K562 (cell line): ENCODE measurements around the gene FKBP8. TPM values are rescaled to one million over a fixed set of nuclear protein-coding genes. Genes with fewer than 3 reads are reported as not detected.

Experiments used
- ARID1B ChIP-seq: fragments of 450-650 bp; IDR thresholded peaks from 2 replicates; pipeline ENCODE4 v1.6.1; 2016; ENCODE audit warnings: antibody characterized with exemption, mild to moderate bottlenecking, inconsistent platforms
- ARNT ChIP-seq, 2 experiments: fragments of 450-650 bp; IDR thresholded peaks; 2 replicates each; pipeline ENCODE4 v1.6.1; 2016; ENCODE audit warnings: mild to moderate bottlenecking in 1 of 2
- CEBPG ChIP-seq, 3 experiments: fragments of 200-800 bp in 1 of 3; sonication (Bioruptor generic) in 1 of 3; sonication (generic) in 1 of 3; formaldehyde crosslinking in 1 of 3; IDR thresholded peaks in 2 of 3; conservative IDR thresholded peaks in 1 of 3; 2 replicates each; pipeline versions ENCODE4 v1.6.1 to v1.8.0; 2016 to 2022; ENCODE audit warnings: missing compliant biosample characterization in 2 of 3, missing genetic modification characterization in 2 of 3, mild to moderate bottlenecking in 1 of 3, missing genetic modification reagents in 1 of 3
- CXXC5 ChIP-seq: fragments of 250-450 bp; sonication (Bioruptor Pico); IDR thresholded peaks from 2 replicates; pipeline ENCODE4 v1.8.0; 2022; ENCODE audit warnings: inconsistent platforms, mild to moderate bottlenecking, moderate library complexity
- ELF1 ChIP-seq: fragments of 200-800 bp; sonication (Bioruptor generic); IDR thresholded peaks from 2 replicates; pipeline ENCODE4 v1.6.1; 2016; ENCODE audit warnings: missing genetic modification characterization, missing compliant biosample characterization
- HDAC6 ChIP-seq: IDR thresholded peaks from 2 replicates; pipeline ENCODE4 v1.6.1; 2012; ENCODE audit warnings: low read depth, mild to moderate bottlenecking, control low read depth, inconsistent platforms, low read length, moderate library complexity
- KLF13 ChIP-seq: fragments of 450-650 bp; IDR thresholded peaks from 2 replicates; pipeline ENCODE4 v1.6.1; 2016; ENCODE audit warnings: missing genetic modification characterization, low read depth, mild to moderate bottlenecking, missing compliant biosample characterization, moderate library complexity, borderline replicate concordance
- LCOR ChIP-seq: sonication (generic); formaldehyde crosslinking; IDR thresholded peaks from 2 replicates; pipeline ENCODE4 v1.8.0; 2022; ENCODE audit warnings: mild to moderate bottlenecking, missing genetic modification reagents
- POLR3A ChIP-seq: IDR thresholded peaks from 2 replicates; pipeline ENCODE4 v1.6.1; 2011; ENCODE audit warnings: borderline replicate concordance, mild to moderate bottlenecking, moderate library complexity; ENCODE audit not compliant: insufficient read length, insufficient read depth; ENCODE audit errors: extremely low read depth
- TRIM28 ChIP-seq: fragments of 450-650 bp; IDR thresholded peaks from 2 replicates; pipeline ENCODE4 v1.6.1; 2017
- ZNF121 ChIP-seq: sonication (generic); formaldehyde crosslinking; conservative IDR thresholded peaks from 2 replicates; pipeline ENCODE4 v1.8.0; 2022; ENCODE audit warnings: missing genetic modification reagents
- ZNF589 ChIP-seq: fragments of 200-800 bp; sonication (Bioruptor generic); IDR thresholded peaks from 2 replicates; pipeline ENCODE4 v1.6.1; 2016; ENCODE audit warnings: low read depth, missing genetic modification characterization, missing compliant biosample characterization
- polyA plus RNA-seq, 8 experiments: library from polyadenylated mRNA; depleted of rRNA in 4 of 8; stranded (reverse) in 5 of 8; unstranded in 3 of 8; fragments of >200 nt; fragmentation: Nextera tagmentation in 2 of 8; fragmentation: Illumina TruSeq in 1 of 8; extraction: Ambion mirVana in 2 of 8; extraction: Trizol in 1 of 8; gene quantifications; 2 replicates each; pipeline versions ENCODE4 v1.2.1 to v1.2.3, GENCODE V29; 2011 to 2014; ENCODE audit warnings: inconsistent platforms in 1 of 8, missing spikeins in 1 of 8
- total RNA-seq, 7 experiments: library from RNA; depleted of rRNA in 6 of 7; stranded (reverse); fragments of >200 nt in 6 of 7; fragmentation: Illumina TruSeq in 2 of 7; extraction: Trizol in 2 of 7; gene quantifications; 2 replicates each; pipeline versions ENCODE4 v1.2.1 to v1.2.3, GENCODE V29; 2011 to 2021; ENCODE audit warnings: low replicate concordance in 1 of 7
- TF ChIP-seq, protein P1 (sequence below): fragments of 250-450 bp; sonication (Bioruptor Pico); IDR thresholded peaks from 2 replicates; pipeline ENCODE4 v1.4.0; 2020
- TF ChIP-seq, protein P2 (sequence below), 2 experiments: fragments of 450-650 bp; formaldehyde crosslinking in 1 of 2; IDR thresholded peaks; 2 replicates each; pipeline versions ENCODE4 v1.4.0 to v1.6.1; 2014 to 2020; ENCODE audit warnings: mild to moderate bottlenecking in 2 of 2, borderline replicate concordance in 1 of 2, low read depth in 1 of 2
- TF ChIP-seq, protein P3 (sequence below): fragments of 250-450 bp; sonication (Bioruptor Pico); IDR thresholded peaks from 2 replicates; pipeline ENCODE4 v1.8.0; 2021; ENCODE audit warnings: mild to moderate bottlenecking, moderate library complexity

FKBP8 gene
- total and polyA plus RNA-seq, 9 of the 15 experiments (the other 6 are each of a cell fraction or from before 2014, with no cell fraction given) = 0.46 to 236 (median 104) TPM

DNA sequence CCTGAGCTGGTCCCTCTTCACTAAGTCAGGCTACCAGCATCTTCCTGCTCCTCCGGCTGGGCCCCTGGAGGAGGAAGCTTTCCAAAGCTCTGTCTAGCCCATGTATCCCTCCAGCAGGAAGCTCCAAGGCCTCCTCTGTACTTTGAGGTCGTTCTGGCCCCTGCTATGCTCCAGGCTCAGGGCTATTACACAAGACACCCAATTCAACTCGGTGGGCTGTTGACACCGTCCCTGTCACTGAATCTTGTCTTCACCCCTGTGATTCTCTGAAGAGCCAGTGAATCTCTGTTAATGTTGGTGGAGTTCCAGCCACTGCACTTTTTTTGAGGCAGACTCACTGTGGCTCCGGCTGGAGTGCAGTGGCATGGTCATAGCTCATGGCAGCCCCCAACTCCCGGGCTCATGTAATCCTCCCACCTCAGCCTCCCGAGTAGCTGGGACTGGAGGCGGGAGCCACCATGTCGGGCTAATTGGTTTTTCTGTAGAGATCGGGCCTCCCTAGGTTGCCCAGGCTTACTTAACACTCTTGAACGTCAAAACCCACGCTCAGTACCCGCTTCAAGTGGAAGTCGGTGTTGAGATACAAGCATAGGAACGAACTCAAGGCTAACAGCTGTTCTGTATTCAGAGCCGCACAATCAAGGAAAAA, 44.7 kb upstream of the FKBP8 start (continued):
- no peak for TF ChIP-seq CEBPG (CRISPR knock-in tag; IDR thresholded peaks at IDR 0.05)
- TF ChIP-seq CEBPG (tag; conservative IDR thresholded peaks at IDR 0.05 in 1 of 2, IDR thresholded peaks at IDR 0.05 in 1 of 2) = 0 out of 4 replicates have a peak, but pooled peaks of 1 of the 2 experiments have one; percentile 14
- no peak for TF ChIP-seq ELF1 (tag)
- TF ChIP-seq ARID1B = peak; percentile 42; the same call in 1 of the 2 replicates
- TF ChIP-seq CXXC5 (CRISPR knock-in tag) = no peak
- peak; percentile 48; the same call in 1 of the 2 replicates for TF ChIP-seq LCOR (CRISPR knock-in tag)
- TF ChIP-seq, protein P1, sequence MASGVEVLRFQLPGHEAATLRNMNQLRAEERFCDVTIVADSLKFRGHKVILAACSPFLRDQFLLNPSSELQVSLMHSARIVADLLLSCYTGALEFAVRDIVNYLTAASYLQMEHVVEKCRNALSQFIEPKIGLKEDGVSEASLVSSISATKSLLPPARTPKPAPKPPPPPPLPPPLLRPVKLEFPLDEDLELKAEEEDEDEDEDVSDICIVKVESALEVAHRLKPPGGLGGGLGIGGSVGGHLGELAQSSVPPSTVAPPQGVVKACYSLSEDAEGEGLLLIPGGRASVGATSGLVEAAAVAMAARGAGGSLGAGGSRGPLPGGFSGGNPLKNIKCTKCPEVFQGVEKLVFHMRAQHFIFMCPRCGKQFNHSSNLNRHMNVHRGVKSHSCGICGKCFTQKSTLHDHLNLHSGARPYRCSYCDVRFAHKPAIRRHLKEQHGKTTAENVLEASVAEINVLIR (CRISPR knock-in tag) = no peak
- TF ChIP-seq POLR3A = no peak
- TF ChIP-seq, protein P2, sequence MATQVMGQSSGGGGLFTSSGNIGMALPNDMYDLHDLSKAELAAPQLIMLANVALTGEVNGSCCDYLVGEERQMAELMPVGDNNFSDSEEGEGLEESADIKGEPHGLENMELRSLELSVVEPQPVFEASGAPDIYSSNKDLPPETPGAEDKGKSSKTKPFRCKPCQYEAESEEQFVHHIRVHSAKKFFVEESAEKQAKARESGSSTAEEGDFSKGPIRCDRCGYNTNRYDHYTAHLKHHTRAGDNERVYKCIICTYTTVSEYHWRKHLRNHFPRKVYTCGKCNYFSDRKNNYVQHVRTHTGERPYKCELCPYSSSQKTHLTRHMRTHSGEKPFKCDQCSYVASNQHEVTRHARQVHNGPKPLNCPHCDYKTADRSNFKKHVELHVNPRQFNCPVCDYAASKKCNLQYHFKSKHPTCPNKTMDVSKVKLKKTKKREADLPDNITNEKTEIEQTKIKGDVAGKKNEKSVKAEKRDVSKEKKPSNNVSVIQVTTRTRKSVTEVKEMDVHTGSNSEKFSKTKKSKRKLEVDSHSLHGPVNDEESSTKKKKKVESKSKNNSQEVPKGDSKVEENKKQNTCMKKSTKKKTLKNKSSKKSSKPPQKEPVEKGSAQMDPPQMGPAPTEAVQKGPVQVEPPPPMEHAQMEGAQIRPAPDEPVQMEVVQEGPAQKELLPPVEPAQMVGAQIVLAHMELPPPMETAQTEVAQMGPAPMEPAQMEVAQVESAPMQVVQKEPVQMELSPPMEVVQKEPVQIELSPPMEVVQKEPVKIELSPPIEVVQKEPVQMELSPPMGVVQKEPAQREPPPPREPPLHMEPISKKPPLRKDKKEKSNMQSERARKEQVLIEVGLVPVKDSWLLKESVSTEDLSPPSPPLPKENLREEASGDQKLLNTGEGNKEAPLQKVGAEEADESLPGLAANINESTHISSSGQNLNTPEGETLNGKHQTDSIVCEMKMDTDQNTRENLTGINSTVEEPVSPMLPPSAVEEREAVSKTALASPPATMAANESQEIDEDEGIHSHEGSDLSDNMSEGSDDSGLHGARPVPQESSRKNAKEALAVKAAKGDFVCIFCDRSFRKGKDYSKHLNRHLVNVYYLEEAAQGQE (IDR thresholded peaks at IDR 0.05; ENCODE audit: borderline replicate concordance) = no peak
- TF ChIP-seq, protein P2 (CRISPR knock-in tag; IDR thresholded peaks at IDR 0.05; ENCODE audit: low read depth) = 0 out of 2 replicates have a peak, but pooled peaks have one; percentile 19
- TF ChIP-seq ARNT (IDR thresholded peaks at IDR 0.05) = peak in 1 of 2 experiments; percentile 40; a peak in 1 of 4 replicates
- TF ChIP-seq TRIM28 = no peak
- TF ChIP-seq ZNF589 (CRISPR knock-in tag) = 0 out of 2 replicates have a peak, but pooled peaks have one; percentile 52
- no peak for TF ChIP-seq KLF13
- TF ChIP-seq, protein P3, sequence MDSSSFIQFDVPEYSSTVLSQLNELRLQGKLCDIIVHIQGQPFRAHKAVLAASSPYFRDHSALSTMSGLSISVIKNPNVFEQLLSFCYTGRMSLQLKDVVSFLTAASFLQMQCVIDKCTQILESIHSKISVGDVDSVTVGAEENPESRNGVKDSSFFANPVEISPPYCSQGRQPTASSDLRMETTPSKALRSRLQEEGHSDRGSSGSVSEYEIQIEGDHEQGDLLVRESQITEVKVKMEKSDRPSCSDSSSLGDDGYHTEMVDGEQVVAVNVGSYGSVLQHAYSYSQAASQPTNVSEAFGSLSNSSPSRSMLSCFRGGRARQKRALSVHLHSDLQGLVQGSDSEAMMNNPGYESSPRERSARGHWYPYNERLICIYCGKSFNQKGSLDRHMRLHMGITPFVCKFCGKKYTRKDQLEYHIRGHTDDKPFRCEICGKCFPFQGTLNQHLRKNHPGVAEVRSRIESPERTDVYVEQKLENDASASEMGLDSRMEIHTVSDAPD (CRISPR knock-in tag) = no peak
- no peak for TF ChIP-seq HDAC6
- TF ChIP-seq ZNF121 = 0 out of 2 replicates have a peak, but pooled peaks have one; percentile 3
